Measurements from ENCODE around the gene CHST8.

The CHST8 gene

DNA sequence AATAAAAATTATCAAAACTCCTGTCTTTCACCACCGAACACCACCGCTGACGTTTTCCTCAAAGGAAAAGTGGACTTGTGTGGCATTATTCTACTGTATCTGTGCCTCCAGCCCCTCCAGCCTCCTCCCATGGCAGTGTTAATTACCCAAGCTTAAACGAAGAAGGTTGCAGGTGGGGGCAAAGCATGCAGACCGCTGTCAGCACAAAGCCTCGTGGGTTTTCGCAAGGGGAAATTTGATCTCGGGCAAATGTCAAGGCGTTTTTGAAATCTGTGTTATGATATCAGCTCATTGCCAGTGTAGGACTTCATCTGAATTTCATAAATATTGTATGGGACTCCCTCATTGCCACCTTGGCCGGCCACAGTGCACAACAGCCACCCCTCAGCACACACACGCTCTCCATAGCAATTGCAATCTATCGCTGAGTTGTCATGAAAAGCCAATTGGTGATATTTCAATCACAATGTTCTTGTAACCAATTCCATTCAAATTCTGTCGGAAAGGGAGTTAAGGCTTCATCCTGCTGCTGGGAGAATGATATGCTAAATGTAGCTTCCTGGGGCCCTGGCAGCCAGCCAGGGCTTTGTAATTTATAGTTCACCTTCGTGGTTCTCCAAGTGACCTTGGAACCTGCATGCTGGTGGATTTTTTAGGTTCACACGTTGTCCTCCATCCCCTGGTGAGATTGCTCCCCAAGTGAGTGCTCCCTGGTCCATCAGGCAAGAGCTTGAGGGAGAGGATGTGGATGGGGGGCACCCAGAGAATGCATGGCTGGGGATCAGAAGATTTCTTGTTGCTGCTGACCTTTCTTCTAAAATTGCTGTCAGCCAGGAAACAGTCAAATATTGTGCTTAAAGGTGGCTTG, 16.6 kb downstream of the CHST8 start:
- no peak for ATAC-seq (ENCODE audit: insufficient read depth, low read depth)
- TF ChIP-seq, protein P1, sequence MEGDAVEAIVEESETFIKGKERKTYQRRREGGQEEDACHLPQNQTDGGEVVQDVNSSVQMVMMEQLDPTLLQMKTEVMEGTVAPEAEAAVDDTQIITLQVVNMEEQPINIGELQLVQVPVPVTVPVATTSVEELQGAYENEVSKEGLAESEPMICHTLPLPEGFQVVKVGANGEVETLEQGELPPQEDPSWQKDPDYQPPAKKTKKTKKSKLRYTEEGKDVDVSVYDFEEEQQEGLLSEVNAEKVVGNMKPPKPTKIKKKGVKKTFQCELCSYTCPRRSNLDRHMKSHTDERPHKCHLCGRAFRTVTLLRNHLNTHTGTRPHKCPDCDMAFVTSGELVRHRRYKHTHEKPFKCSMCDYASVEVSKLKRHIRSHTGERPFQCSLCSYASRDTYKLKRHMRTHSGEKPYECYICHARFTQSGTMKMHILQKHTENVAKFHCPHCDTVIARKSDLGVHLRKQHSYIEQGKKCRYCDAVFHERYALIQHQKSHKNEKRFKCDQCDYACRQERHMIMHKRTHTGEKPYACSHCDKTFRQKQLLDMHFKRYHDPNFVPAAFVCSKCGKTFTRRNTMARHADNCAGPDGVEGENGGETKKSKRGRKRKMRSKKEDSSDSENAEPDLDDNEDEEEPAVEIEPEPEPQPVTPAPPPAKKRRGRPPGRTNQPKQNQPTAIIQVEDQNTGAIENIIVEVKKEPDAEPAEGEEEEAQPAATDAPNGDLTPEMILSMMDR (IDR thresholded peaks at IDR 0.05; ENCODE audit: borderline replicate concordance, extremely low read depth, low read length, poor library complexity, severe bottlenecking) = no peak
- no peak for TF ChIP-seq EZH2 (IDR thresholded peaks at IDR 0.05; ENCODE audit: borderline replicate concordance, low read depth, low read length, severe bottlenecking)
- H3K4me2 ChIP-seq (ENCODE audit: insufficient read depth, low read length) = no peak overlapping the region

DNA sequence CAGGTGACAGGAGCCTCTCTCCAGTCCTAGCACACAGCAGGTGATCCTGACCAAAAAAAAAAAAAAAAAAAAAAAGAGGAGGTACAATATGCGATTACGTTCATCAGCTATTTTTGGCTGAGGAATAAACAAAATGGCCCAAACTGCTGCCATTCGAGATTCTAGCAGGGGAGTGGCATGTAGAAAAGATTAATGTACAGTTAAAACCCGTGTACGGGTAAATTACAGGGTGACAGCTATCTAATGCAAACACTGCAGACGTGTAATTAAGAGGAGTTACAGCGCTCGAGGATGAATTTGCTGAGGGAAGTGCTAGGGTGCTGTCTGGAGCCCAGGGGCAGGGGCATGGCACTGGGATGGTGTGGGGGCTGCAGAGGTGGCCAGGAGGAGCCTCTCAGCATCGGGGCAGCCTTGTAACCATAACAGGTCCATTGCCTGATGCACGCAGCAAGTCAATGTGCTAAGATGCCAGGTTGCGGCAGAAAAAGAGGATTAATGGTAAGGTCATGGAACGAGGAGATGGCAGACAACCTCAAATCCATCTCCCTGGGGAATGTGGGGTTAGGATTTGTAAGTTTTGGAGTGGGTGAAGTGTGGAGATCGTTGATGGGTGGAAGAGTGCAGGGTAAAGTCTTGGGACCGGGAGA, 17.4 kb downstream of the CHST8 start:
- no peaks in the 10 kb centered on the region for H4K20me1 ChIP-seq (ENCODE audit: insufficient read depth, low read length)
- no peaks in the 10 kb centered on the region for H3K4me1 ChIP-seq (ENCODE audit: insufficient read depth, low read length)
- no peaks in the 10 kb centered on the region for H3K79me2 ChIP-seq (ENCODE audit: insufficient read depth, low read length)
- TF ChIP-seq, protein P1 (IDR thresholded peaks at IDR 0.05; ENCODE audit: borderline replicate concordance, extremely low read depth, low read length, poor library complexity, severe bottlenecking) = no peak
- TF ChIP-seq EZH2 (IDR thresholded peaks at IDR 0.05; ENCODE audit: borderline replicate concordance, low read depth, low read length, severe bottlenecking) = no peak
- no peak overlapping the region for H3K4me3 ChIP-seq (ENCODE audit: low read depth in 1 of 2, low read length in 2 of 2)
- H3K4me2 ChIP-seq (ENCODE audit: insufficient read depth, low read length) = no peak overlapping the region
- no peaks in the 10 kb centered on the region for H3K36me3 ChIP-seq (ENCODE audit: insufficient read depth, low read length)
- ATAC-seq (ENCODE audit: insufficient read depth, low read depth) (no peak), DNase-seq (no peak)
- H3K9me3 ChIP-seq (ENCODE audit: insufficient read depth, low read length, severe bottlenecking) = no peaks in the 10 kb centered on the region
- no peaks in the 10 kb centered on the region for H3K27me3 ChIP-seq (ENCODE audit: insufficient read depth, low read length, poor library complexity)
- H2AFZ ChIP-seq (ENCODE audit: low read depth, low read length) = no peak overlapping the region
- no peak overlapping the region for H3K27ac ChIP-seq (ENCODE audit: low read length)
- H3K9ac ChIP-seq (ENCODE audit: low read depth, low read length) = no peak overlapping the region

More for the DNA sequence above, 16.6 kb downstream of the CHST8 start:
- Histone ChIP-seq H3K27ac (ENCODE audit: low read length) (no peak overlapping the region), H3K4me3 (ENCODE audit: low read depth in 1 of 2, low read length in 2 of 2) (no peak overlapping the region), H3K36me3 (ENCODE audit: insufficient read depth, low read length) (no peaks in the 10 kb centered on the region), H3K27me3 (ENCODE audit: insufficient read depth, low read length, poor library complexity) (no peaks in the 10 kb centered on the region), H4K20me1 (ENCODE audit: insufficient read depth, low read length) (no peaks in the 10 kb centered on the region), H3K4me1 (ENCODE audit: insufficient read depth, low read length) (no peaks in the 10 kb centered on the region), H2AFZ (ENCODE audit: low read depth, low read length) (no peak overlapping the region), H3K9me3 (ENCODE audit: insufficient read depth, low read length, severe bottlenecking) (no peaks in the 10 kb centered on the region), H3K79me2 (ENCODE audit: insufficient read depth, low read length) (no peaks in the 10 kb centered on the region), H3K9ac (ENCODE audit: low read depth, low read length) (no peak overlapping the region)
- DNase-seq = no peak

DNA sequence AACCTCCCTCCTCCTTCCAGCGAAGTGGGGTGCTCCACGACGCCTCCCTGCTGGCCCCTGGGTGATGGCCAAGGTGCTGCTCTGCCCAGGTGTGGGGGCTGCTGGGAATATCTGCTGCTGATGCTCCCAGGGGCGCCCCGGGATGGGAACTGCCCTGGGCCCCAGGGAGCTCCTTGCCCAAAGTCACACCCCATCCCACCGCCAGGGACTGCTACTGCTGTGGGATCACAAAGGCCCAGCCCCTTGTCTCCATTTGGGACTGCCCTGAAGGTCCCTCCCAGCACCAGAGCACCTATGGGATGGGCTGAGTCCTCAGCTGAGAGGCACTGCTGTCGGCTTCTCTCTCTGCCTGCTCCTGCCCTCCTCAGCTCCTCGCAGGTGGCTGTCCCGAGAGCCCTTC, 19.0 kb downstream of the CHST8 start:
- Histone ChIP-seq H3K4me2 (ENCODE audit: insufficient read depth, low read length) (no peak overlapping the region), H3K27me3 (ENCODE audit: insufficient read depth, low read length, poor library complexity) (no peaks in the 10 kb centered on the region), H3K36me3 (ENCODE audit: insufficient read depth, low read length) (no peaks in the 10 kb centered on the region), H4K20me1 (ENCODE audit: insufficient read depth, low read length) (no peaks in the 10 kb centered on the region), H3K79me2 (ENCODE audit: insufficient read depth, low read length) (no peaks in the 10 kb centered on the region), H3K9ac (ENCODE audit: low read depth, low read length) (no peak overlapping the region), H3K4me1 (ENCODE audit: insufficient read depth, low read length) (no peaks in the 10 kb centered on the region), H3K9me3 (ENCODE audit: insufficient read depth, low read length, severe bottlenecking) (no peaks in the 10 kb centered on the region), H3K27ac (ENCODE audit: low read length) (no peak overlapping the region), H3K4me3 (ENCODE audit: low read depth in 1 of 2, low read length in 2 of 2) (no peak overlapping the region), H2AFZ (ENCODE audit: low read depth, low read length) (no peak overlapping the region)
- ATAC-seq (ENCODE audit: insufficient read depth, low read depth) (no peak), DNase-seq (no peak)
- TF ChIP-seq, protein P1 (IDR thresholded peaks at IDR 0.05; ENCODE audit: borderline replicate concordance, extremely low read depth, low read length, poor library complexity, severe bottlenecking) = no peak
- TF ChIP-seq EZH2 (IDR thresholded peaks at IDR 0.05; ENCODE audit: borderline replicate concordance, low read depth, low read length, severe bottlenecking) = no peak
